Cardiac muscle cell (in vitro differentiated cells and primary cell): ENCODE measurements around the gene SBSN. TPM values are rescaled to one million over a fixed set of nuclear protein-coding genes. Genes with fewer than 3 reads are reported as not detected.

Source experiments
- DNase-seq, 2 donors: peaks; one replicate each; pipeline versions ENCODE4 v3.0.0 to v3.0.0-alpha.2; 2010 to 2017; ENCODE audit warnings: low read depth in 1 of 2, low spot score in 1 of 2
- H3K27ac ChIP-seq: fragments of 200-600 bp; sonication (generic); 2 replicates; pipeline ENCODE4 v1.5.1; 2016
- H3K27me3 ChIP-seq: fragments of 200-600 bp; sonication (generic); 2 replicates; pipeline ENCODE4 v1.6.0; 2016; ENCODE audit warnings: control low read depth
- H3K36me3 ChIP-seq: fragments of 200-600 bp; sonication (generic); 2 replicates; pipeline ENCODE4 v1.5.1; 2016; ENCODE audit warnings: control low read depth
- H3K4me1 ChIP-seq: fragments of 200-600 bp; sonication (generic); 2 replicates; pipeline ENCODE4 v1.8.1; 2017; ENCODE audit warnings: low read depth, mild to moderate bottlenecking, mixed run types
- H3K4me3 ChIP-seq: fragments of 200-600 bp; sonication (generic); 2 replicates; pipeline ENCODE4 v1.5.1; 2016; ENCODE audit warnings: mild to moderate bottlenecking
- H3K9me3 ChIP-seq: fragments of 200-600 bp; sonication (generic); 2 replicates; pipeline ENCODE4 v1.5.1; 2017; ENCODE audit warnings: low read depth, mild to moderate bottlenecking, control low read depth
- CTCF ChIP-seq: IDR thresholded peaks from 2 replicates; pipeline ENCODE4 v1.5.1; 2012; ENCODE audit warnings: low read depth, mild to moderate bottlenecking, low read length
- polyA plus RNA-seq: library from polyadenylated mRNA; unstranded; fragments of >200 nt; fragmentation: Nextera tagmentation; extraction: Ambion mirVana; gene quantifications from 2 replicates; pipeline ENCODE4 v1.2.1, GENCODE V29; 2016
- total RNA-seq: library from RNA; depleted of rRNA; stranded (reverse); fragments of >200 nt; gene quantifications from 2 replicates; pipeline ENCODE4 v1.2.3, GENCODE V29; 2016

Gene SBSN
- total and polyA plus RNA-seq, 2 experiments from 2014 or later = 0.15 TPM; not detected in 1

DNA sequence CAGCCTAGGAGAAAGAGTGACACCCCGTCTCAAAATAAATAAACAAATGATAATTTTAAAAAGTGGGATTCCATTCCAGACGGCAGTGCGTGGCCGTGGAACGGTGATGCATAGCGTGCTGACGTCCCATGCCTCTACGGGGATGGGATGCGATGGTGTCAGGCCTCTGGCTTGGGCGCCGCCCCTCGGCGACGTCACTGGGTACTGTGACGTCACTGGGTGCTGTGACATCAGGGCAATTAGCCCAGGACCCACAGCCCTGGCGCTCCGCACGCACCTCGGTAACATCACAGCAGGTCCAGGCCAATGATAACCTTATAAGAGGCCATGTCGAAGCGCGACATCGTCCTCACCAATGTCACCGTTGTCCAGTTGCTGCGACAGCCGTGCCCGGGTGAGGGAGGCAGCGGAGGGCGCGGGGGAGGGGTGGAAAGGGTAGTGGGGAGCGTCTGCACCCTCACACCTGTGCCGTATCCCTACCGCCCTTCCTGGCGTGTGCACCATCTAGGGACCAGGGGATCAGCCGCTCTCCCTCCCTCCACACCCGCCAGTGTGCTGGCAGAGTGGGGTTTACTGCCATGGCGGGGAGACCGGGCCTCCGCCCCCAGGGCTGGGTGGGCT, 5.2 kb upstream of the SBSN start, which contains the start of gene GAPDHS:
Gene GAPDHS (plus strand): TSS at position 256 of the 621 bp plus-strand sequence. CDS start 72 bp downstream, at position 328.
- no peak for TF ChIP-seq CTCF
- Histone ChIP-seq H3K9me3 (no peaks in the 10 kb centered on the region), H3K27me3 (no peaks in the 10 kb centered on the region), H3K4me1 (no peaks in the 10 kb centered on the region), H3K27ac (no peak within 1 kb of the TSS), H3K4me3 (no peak within 1 kb of the TSS), H3K36me3 (no peaks in the 10 kb centered on the region)
- peak in 1 of 2 donors; percentile 21 for DNase-seq

- H3K27me3 ChIP-seq = no peaks in the 10 kb centered on the region
- no peaks in the 10 kb centered on the region for H3K36me3 ChIP-seq
- H3K27ac ChIP-seq = no peak overlapping the region
- no peaks in the 10 kb centered on the region for H3K9me3 ChIP-seq
- TF ChIP-seq CTCF = no peak
- H3K4me1 ChIP-seq = no peaks in the 10 kb centered on the region
- no peak for DNase-seq
- H3K4me3 ChIP-seq = no peak overlapping the region
Observed at GRCh38 chr19:35531291-35531690, 3.2 kb upstream of the SBSN start.

- Histone ChIP-seq H3K4me1 (peaks cover 3% of the 10 kb centered on the region), H3K4me3 (no peak overlapping the region), H3K36me3 (no peaks in the 10 kb centered on the region), H3K27ac (no peak overlapping the region), H3K9me3 (no peaks in the 10 kb centered on the region), H3K27me3 (no peaks in the 10 kb centered on the region)
- DNase-seq = no peak
- no peak for TF ChIP-seq CTCF
Observed at GRCh38 chr19:35529241-35530218, 1.4 kb upstream of the SBSN start.

DNA sequence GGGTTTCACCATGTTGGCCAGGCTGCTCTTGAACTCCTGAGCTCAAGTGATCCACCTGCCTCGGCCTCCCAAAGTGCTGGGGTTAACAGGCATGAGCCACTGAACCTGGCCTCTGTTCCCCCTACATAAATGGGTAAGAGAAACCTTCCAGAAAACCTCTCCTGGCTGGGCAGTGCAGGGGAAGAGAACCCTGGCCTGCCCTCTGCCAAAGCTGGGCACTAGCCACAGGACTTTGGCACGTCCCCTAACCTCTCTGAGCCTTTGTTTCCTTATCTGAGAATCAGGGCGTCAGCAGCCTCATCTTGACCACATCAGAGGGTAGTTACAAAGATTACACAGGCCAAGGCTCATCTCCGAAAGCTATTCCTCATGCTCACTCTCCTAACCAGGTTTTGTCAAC, 2.2 kb downstream of the SBSN start:
- H3K27me3 ChIP-seq = no peaks in the 10 kb centered on the region
- H3K27ac ChIP-seq = no peak overlapping the region
- TF ChIP-seq CTCF = no peak

DNA sequence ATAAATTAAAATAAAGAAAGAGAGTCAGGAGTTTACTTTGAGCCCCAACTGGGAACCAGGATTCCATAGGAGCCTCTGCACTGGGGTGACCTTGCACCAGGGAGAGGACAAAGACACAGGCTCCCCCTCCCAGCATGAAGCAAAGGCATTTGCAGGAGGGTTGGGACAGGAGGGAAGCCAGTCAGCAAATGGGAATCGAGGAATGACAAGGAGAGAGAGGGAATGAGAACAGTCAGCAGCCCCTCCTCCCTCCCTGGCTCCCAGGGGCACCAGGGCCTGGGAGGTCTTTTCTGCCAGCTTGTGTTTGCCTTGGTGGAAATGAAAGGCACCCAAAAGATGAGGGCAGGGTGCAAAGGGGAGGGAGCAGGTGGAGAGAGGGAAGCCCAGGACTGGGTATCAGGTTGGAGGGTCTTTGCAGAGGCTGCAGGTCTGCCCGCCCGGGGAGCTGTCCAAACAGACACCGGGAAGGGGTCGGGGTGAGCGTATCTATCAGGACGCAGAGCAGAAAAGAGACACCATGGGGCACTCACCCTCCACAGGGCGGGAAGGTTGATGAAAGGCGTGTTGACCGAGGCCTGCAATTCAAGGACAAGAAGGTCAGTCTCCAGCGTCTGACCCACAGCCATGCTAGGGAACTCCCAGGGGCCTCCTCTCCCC, 3.8 kb downstream of the SBSN start:
- Histone ChIP-seq H3K4me3 (no peak overlapping the region), H3K27me3 (no peaks in the 10 kb centered on the region), H3K27ac (no peak overlapping the region), H3K4me1 (peaks cover 10% of the 10 kb centered on the region), H3K9me3 (no peaks in the 10 kb centered on the region), H3K36me3 (no peaks in the 10 kb centered on the region)
- DNase-seq = peak in 1 of 2 donors; percentile 44
- TF ChIP-seq CTCF = no peak

More for the DNA sequence above, 2.2 kb downstream of the SBSN start:
- no peaks in the 10 kb centered on the region for H3K36me3 ChIP-seq
- H3K4me3 ChIP-seq = no peak overlapping the region
- DNase-seq = no peak
- H3K9me3 ChIP-seq = no peaks in the 10 kb centered on the region
- H3K4me1 ChIP-seq = peaks cover 10% of the 10 kb centered on the region
